PC-9 (cell line): Measurements from ENCODE around the gene XRCC3.

Experiments
- EZH2 ChIP-seq: fragments of 200-600 bp; sonication (generic); IDR thresholded peaks from 2 replicates; pipeline ENCODE4 v1.8.0; 2017; ENCODE audit warnings: antibody characterized with exemption, low read depth
- TF ChIP-seq, protein P1 (sequence below): fragments of 200-600 bp; sonication (generic); conservative IDR thresholded peaks from 2 replicates; pipeline ENCODE4 v1.6.1; 2017; ENCODE audit warnings: mixed run types, antibody characterized with exemption, mild to moderate bottlenecking, moderate library complexity

DNA sequence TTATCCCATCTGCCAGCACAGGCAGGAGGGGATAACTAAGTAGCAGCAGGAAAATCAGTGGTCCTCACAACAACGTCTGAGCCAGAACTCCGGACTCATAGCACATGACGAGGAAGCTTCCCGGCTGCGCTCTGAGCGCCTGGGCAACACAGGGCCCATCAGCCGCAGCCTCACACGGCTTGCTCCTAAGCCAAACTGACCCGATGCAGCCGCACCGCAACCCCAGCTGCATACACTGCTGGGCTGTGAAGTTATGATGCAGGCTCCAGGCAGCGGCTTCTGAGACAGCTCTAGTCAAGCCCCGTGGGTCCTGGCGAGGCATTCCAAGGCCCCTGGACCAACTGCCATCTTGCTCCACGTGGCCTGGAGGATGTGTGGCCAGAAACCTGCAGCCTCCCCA, 28.4 kb upstream of the XRCC3 start:
- TF ChIP-seq, protein P1, sequence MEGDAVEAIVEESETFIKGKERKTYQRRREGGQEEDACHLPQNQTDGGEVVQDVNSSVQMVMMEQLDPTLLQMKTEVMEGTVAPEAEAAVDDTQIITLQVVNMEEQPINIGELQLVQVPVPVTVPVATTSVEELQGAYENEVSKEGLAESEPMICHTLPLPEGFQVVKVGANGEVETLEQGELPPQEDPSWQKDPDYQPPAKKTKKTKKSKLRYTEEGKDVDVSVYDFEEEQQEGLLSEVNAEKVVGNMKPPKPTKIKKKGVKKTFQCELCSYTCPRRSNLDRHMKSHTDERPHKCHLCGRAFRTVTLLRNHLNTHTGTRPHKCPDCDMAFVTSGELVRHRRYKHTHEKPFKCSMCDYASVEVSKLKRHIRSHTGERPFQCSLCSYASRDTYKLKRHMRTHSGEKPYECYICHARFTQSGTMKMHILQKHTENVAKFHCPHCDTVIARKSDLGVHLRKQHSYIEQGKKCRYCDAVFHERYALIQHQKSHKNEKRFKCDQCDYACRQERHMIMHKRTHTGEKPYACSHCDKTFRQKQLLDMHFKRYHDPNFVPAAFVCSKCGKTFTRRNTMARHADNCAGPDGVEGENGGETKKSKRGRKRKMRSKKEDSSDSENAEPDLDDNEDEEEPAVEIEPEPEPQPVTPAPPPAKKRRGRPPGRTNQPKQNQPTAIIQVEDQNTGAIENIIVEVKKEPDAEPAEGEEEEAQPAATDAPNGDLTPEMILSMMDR: no peak
- no peak for TF ChIP-seq EZH2
